DMS53 treated with DMSO at 0.1 percent for 48 hours (cell line): Measurements from ENCODE around the gene POC1B.
A peak's percentile ranks its signal among the peaks of the same experiment; 100 is the strongest.

Source experiments
- DNase-seq: peaks from one replicate; lab custom pipeline; 2025; ENCODE audit not compliant: unreplicated experiment; lab: John Stamatoyannopoulos, UW

POC1B gene

GRCh38 chr12:89539426-89540223, 13.8 kb upstream of the POC1B start:
- DNase-seq, result no peak

- no peak for DNase-seq
Measured at GRCh38 chr12:89538897-89539296, 13.1 kb upstream of the POC1B start.

- no peak for DNase-seq
Measured at GRCh38 chr12:89537389-89537788, 11.5 kb upstream of the POC1B start.

DNA sequence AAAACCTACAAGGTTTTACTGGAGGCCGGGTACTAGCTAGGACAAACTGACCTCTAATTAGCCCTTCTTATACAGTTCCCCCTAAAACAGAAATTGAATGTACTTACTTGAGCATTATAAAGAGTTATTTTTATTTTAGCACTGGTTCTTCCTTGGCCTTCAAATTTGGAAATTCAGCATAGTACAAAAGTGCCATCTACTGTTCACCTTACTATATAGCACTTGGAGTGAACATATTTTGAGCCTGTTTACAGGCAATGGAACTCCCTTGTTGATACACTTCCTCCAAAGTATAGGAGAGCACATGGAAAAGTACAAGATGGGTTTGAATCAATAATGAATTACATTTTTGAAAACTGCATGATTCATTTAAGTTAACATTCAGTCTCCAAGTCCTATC, 3.9 kb upstream of the POC1B start:
- peak; percentile 75 for DNase-seq

- DNase-seq, result no peak
Measured at GRCh38 chr12:89528434-89528833, 2.6 kb upstream of the POC1B start.

DNA sequence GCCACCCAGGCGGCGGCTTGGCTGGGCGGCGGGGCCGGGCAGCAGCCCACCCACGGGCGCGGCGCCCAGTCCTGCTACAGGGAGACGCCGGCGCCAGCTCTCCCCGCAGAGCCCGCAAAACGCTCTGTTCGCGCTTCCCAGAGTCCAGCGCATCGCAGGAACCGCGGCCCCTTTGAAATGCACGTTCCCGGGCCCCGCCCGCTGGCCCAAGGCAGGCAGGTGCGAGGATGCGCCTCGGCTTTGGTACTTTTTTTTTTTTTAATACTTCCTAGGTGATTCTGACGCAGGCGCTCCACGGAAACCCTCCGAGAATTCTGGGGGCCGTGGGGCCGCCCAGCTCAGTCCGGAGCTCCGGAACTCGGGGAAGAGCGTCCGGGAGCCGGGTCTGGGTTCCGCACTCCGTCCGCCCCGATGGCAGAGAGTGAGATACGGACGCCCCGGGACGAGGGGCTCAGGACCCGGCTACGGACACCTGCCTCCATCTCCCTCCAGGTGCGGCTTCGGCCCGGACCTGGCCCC, 483 bp downstream of the POC1B start:
- DNase-seq, result peak; percentile 65

- peak; percentile 41 for DNase-seq
Measured at GRCh38 chr12:89524541-89525304, 1.1 kb downstream of the POC1B start, which contains the start of gene GALNT4. Gene GALNT4 (minus strand): TSS chr12:89524796. CDS start chr12:89524549, 247 bp downstream.

GRCh38 chr12:89523843-89524540, 1.9 kb downstream of the POC1B start:
- DNase-seq, result no peak

- DNase-seq, result no peak
Measured at GRCh38 chr12:89523393-89523792, 2.5 kb downstream of the POC1B start.

DNA sequence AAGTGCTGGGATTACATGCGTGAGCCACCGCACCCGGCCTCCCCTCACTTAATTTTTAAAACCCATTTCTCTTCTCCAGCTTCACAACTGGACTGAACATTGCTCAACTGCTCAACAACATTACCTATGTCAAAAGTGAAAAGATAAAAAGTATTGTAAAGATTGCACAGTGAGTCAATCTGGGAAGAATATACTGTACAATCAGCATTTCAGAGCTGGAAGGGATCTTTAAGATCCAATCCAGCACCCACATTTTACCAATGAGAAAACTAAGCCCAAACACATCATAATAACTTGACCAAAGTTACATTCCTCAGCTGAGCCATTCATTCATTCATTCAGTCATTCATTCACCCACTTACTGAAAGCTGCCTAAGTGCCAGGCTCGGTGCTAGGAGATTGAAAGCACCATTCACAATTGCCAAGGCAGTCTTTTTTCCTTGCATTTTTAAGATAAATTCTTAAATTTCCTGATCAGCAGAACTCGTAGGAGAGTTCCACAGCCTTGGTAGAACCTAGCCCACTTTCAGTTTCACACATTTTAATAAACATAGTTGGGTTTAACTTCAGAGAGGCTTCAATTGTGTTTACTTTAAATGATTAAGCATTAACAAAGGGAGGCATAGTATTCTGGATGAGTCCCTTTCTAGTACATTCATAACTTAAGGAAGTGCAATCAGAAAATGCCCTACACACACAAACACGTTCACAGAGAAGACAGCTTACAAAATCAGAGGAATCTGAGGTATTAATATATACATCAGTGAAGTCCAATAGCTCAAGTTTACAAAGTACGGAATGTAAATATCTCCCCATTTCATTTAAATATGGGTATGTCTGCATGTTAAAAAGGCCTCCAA, 4.3 kb downstream of the POC1B start:
- peak; percentile 56 for DNase-seq

- peak; percentile 94 for DNase-seq
Measured at GRCh38 chr12:89517720-89518119, 8.1 kb downstream of the POC1B start.

DNA sequence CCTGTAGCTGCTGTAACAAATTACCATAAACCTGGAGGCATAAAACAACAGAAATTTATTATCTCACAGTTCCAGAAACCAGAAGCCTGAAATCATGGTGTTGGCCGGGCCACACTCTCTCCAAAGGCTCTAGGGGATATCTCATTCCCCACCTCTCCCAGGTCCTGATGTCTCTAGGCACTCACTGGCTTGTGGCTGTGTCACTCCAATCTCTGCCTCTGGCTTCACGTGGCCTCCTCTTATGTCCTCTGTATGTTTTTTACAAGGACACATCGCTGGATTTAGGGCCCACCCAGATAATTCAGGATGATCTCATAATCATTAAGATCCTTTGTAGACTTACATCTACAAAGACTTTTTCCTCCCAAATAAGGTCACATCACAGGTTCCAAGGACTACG, 9.2 kb downstream of the POC1B start:
- no peak for DNase-seq

- DNase-seq, result no peak
Measured at GRCh38 chr12:89514751-89515150, 11.1 kb downstream of the POC1B start.

- DNase-seq, result no peak
Measured at GRCh38 chr12:89513544-89513943, 12.3 kb downstream of the POC1B start.

GRCh38 chr12:89507015-89507824, 18.6 kb downstream of the POC1B start:
- no peak for DNase-seq

GRCh38 chr12:89506050-89506449, 19.8 kb downstream of the POC1B start:
- no peak for DNase-seq

DNA sequence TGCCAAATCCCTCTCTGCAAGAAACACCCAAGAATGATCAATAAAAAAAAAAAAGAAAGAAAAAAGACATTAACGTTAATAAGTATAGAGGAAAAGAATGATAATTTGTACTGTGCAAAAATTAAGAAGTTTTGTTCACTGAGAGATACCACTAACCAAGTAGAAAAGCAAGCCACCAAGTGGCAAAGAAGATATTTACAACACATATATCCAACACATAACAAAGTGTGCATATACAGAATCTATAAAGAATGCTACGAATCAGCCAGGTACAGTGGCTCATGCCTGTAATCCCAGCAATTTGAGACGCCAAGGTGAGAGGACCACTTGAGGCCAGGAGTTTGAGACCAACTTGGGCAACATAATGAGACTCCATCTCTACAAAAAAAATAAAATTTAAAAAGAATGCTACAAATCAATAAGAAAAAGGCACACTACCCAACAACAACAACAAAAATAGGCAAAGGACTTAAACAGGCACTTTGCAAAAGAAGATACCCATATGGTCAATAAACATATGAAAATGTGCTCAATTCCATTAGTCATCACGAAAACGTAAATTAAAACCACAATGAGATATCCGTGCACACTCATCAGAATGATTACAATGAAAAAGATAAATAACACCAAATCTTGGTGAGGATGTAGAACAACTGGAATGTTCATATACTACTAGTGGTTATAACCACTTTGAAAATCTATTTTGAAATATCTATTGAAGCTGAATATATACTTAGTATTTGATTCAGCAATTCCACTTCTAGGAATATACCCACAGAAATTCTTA, 21.1 kb downstream of the POC1B start:
- DNase-seq, result no peak

DNA sequence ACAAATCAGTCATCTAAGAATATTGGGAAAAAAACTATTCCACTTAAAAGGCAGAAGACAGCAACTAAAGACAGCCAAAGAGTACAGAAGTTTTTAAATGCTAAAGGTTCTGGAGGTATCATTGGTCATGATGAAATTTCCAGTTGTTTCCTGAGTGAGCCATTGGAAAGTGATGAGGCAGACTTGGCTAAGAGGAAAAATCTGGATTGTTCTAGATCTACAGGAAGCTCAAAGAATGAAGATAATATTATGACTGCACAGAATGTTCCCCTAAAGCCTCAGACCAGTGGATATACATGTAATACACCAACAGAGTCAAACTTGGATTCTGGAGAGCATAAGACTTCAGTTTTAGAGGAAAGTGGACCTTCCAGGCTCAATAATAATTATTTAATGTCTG, 24.1 kb downstream of the POC1B start:
- no peak for DNase-seq

- DNase-seq, result no peak
Measured at GRCh38 chr12:89499857-89500256, 26.0 kb downstream of the POC1B start.
